ENCODE measurements around the gene SMYD3. TPM values are rescaled to one million over a fixed set of nuclear protein-coding genes. Genes with fewer than 3 reads are reported as not detected.

The SMYD3 gene
- total and polyA plus RNA-seq, 2 of the 13 experiments (the other 11 are each of a cell fraction or from before 2014, with no cell fraction given): 27.7 to 35.8 TPM

GRCh38 chr1:245863566-245864184 is 643.4 kb downstream of the SMYD3 start:
- Histone ChIP-seq H3K4me3 (replicated peaks in 1 of 3; ENCODE audit: insufficient read depth in 1 of 3, low read depth in 2 of 3, low read length in 3 of 3) (no peak overlapping the region), H3K4me1 (ENCODE audit: insufficient read depth, low read length) (peaks cover 12% of the 10 kb centered on the region), H4K20me1 (ENCODE audit: insufficient read depth, low read length) (no peaks in the 10 kb centered on the region), H3K79me2 (ENCODE audit: insufficient read depth, low read length) (no peaks in the 10 kb centered on the region), H2AFZ (ENCODE audit: low read length) (no peak overlapping the region), H3K9me3 (ENCODE audit: low read length) (no peaks in the 10 kb centered on the region), H3K36me3 (replicated peaks in 1 of 2; ENCODE audit: control insufficient read depth in 1 of 2, insufficient read depth in 2 of 2, low read length in 2 of 2) (no peaks in the 10 kb centered on the region; a peak in 1 of 5 replicates), H3K9ac (ENCODE audit: insufficient read depth, low read depth, low read length) (no peak overlapping the region), H3K27me3 (ENCODE audit: control insufficient read depth in 1 of 2, insufficient read depth in 2 of 2, low read length in 2 of 2) (no peaks in the 10 kb centered on the region), H3K27ac (ENCODE audit: extremely low read length, insufficient read depth, low read length) (no peak overlapping the region), H3K4me2 (ENCODE audit: low read depth, low read length) (no peak overlapping the region)
- TF ChIP-seq FUBP1 (CRISPR knock-in tag; IDR thresholded peaks at IDR 0.05; ENCODE audit: borderline replicate concordance) (no peak), PAWR (CRISPR knock-in tag; IDR thresholded peaks at IDR 0.05; ENCODE audit: borderline replicate concordance) (no peak), YY1 (IDR thresholded peaks at IDR 0.05; ENCODE audit: insufficient read depth, insufficient replicate concordance, low read depth, low read length) (no peak), ZNF44 (CRISPR knock-in tag; IDR thresholded peaks at IDR 0.05) (no peak), ZNF432 (CRISPR knock-in tag; IDR thresholded peaks at IDR 0.05; ENCODE audit: borderline replicate concordance) (no peak), ARID4A (CRISPR knock-in tag; IDR thresholded peaks at IDR 0.05; ENCODE audit: borderline replicate concordance) (no peak), NFKB2 (CRISPR knock-in tag; IDR thresholded peaks at IDR 0.05; ENCODE audit: borderline replicate concordance) (no peak), SKI (IDR thresholded peaks at IDR 0.05; ENCODE audit: partially characterized antibody) (no peak)
- DNase-seq (ENCODE audit: low spot score) (no peak), ATAC-seq (no peak), FAIRE-seq (no peak)
- 85% methylated on average over 10 of the region's 10 CpGs for WGBS (ENCODE audit: low lambda C conversion rate)
- ChIA-PET CTCF (ENCODE audit: low intra/inter-chr PET ratio, low total read pairs) (no interaction called here), POLR2A (no interaction called here)
- intact Hi-C loops (cut with micrococcal nuclease; ENCODE audit: unreplicated experiment): no loop called here
- in situ Hi-C loops (cut with HindIII; ENCODE audit: extremely low pct_ligation_motif_present, low pct_unique_long_range_greater_than_20kb): no loop called here
- BruUV-seq (replicated peaks): no TSS peak
